Stimulated activated CD4-positive, alpha-beta T cell treated with anti-CD3 and anti-CD28 coated beads, Interleukin-4, amount 100 ng/mL, for 48 hours (primary cell): Measurements from ENCODE around the gene TYSND1.
"Not testable (repeated sequence)": the region's sequence is repeated elsewhere in the genome, so short reads cannot be mapped to it uniquely, and the experiment has no call there.

Experiments used
- DNase-seq, 2 donors: peaks; one replicate each; pipeline ENCODE4 v3.0.0-alpha.2; 2020; ENCODE audit warnings: low read depth in 2 of 2

The TYSND1 gene

DNA sequence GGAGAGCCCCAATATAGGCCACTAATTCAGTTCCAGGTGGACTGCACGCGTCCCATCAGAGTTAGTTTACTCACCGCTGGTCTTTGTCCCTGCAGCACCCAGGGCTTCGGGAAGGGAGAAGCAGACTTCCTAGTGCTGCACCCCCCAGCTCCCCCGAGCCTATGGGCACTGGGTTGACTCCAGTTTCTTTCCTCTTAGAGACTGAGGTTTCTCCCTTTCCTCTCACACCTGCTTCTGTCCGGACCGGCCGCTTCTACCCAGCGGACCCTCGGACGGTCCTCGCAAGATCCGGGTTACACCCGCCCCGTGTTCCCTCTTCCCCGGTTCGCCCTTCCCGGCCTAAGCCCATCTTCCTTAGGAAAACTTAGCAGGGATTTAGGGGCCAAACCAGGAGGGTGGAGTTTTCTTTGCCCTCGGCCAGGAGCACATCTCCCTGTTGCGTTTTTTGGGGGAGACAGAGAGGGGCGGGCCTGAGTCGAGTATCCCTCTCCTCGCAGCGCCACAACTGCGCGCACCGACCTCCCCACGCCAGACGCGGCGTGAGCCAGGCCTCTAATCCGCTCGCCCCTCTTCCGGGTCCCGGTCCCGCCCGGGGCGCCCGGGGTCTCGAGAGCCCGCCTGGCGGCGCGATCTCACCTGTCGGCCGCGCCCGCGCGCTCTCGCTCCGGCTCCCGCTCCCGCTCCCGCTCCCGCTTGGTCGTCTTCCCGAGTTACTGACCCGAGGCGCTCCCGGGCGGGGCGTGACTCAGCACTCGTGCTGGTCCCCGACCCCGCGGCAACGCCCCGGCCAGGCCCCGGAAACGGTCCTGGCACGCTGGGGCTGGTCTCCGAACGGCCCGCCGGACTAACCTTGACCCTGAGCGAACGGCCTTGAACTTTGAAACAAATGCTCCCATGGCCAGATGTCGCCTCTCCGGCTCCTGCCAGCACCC lies 14.1 kb downstream of the TYSND1 start, which contains the start of gene AIFM2:
Gene AIFM2 (minus strand): TSS at position 728 of the 932 bp plus-strand sequence. CDS start 8,741 bp downstream, outside the sequence.
- peak in 1 of 2 donors; percentile 14 for DNase-seq

DNA sequence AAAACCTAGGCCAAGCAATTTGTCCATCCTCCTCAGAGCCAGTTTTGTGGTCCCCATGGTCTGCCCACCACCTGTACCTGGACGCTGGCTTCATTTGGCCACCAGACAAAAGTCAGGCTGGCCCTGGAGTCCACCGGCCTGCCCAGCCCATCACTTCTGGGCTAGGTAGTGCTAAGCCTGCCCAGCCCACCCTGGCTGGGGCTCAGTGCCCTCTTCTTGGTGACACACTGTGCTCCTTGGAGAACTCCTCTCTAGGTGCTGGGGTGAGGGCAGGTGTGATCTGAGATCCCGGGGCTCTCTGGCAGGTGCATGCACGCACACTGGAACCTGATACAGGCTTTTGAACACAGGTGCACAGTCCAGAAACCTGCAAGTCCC lies 15.0 kb downstream of the TYSND1 start:
- no peak for DNase-seq

DNA sequence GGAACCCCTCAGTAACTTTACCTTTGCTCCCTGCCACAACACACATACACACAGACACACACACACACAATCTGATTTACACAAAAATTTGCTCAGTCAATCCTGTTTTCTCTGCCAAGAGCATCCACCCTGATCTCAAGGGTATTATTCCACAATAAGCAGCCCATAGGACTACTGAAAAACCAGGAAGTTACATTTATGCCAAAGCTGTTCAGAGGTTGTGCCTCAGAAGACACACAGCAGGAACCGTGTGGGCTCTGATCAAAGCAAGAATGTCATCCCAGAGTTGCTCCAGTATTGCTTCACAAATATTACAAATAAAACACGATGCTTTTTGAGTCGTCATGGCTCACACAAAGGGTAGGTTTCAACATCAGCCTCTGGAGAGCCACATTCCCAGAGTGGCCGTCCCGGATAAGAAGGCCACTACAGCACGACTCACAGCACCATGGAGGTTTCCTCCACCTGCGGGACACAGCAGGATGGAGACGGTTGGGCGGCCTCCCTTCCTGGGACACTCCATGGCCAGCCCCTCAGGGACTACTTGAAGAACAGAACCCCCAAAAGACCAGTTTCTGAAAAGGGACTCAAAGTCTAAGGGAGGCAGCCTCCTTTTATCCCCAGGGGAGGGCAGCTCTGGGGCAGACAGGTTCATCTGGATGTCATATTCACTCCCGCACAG lies 15.5 kb downstream of the TYSND1 start:
- no peak for DNase-seq

- no peak for DNase-seq
Observed at GRCh38 chr10:70126700-70127395, 19.7 kb downstream of the TYSND1 start.

GRCh38 chr10:70125918-70126552 lies 20.5 kb downstream of the TYSND1 start:
- DNase-seq, result no peak

DNA sequence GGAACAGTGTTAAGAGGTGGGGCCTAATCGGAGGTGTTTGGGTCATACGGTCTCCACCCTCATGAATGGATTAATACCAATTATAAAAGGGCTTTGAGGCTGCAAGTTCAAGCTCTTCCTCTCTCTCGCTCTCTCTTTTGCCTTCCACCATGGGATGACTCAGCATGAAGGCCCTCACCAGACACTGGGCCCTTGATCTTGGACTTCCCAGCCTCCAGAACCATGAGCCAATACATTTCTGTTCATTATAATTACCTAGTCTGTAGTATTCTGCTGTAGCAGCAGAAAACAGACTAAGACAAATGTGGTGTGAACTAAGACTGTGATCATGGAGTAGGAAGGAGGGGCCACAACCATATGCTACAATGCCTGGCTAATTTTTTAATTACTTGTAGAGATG lies 21.6 kb downstream of the TYSND1 start:
- DNase-seq, result no peak

GRCh38 chr10:70124415-70124814 lies 22.1 kb downstream of the TYSND1 start:
- no peak for DNase-seq

GRCh38 chr10:70123817-70124216 lies 22.7 kb downstream of the TYSND1 start:
- DNase-seq, result no peak

DNA sequence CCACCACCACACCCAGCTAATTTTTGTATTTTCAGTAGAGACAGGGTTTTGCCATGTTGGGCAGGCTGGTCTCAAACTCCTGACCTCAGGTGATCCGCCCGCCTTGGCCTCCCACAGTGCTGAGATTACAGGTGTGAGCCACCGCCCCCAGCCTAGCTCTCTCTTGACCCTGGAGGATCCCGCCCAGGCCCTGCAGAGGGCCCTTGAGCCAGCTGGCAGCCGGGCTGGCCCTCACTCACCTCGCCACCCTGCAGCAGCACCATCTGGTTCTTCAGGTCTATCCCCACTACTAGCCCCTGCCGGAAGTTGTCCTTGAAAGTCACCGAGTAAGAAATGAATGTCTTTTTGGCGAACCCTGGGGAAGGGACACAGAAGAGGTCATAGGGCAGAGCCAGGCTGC lies 23.3 kb downstream of the TYSND1 start:
- not testable (repeated sequence) for DNase-seq

- DNase-seq, result no peak
Observed at GRCh38 chr10:70122742-70123141, 23.8 kb downstream of the TYSND1 start.

GRCh38 chr10:70121281-70121949 lies 25.1 kb downstream of the TYSND1 start:
- no peak for DNase-seq

DNA sequence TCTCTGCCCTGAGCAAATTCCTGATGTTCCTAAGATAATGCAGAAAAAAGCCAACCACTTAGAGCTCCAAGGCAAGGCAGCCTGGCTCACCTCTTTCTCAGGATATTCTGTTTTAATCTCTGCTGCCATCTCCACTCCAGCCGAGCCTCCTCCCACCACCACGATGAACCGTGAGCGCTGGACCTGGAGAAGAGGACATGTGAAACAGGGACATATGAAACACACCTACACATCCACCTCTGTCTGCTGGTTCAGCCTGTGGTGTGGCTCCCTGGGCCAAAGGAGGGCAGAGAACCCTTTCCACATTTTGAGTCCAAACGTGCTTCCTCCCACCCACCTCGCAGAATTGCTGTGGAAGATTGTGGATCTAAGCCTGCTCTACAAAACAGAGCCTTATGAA lies 26.1 kb downstream of the TYSND1 start:
- DNase-seq, result no peak

- DNase-seq, result no peak
Observed at GRCh38 chr10:70119623-70120022, 26.9 kb downstream of the TYSND1 start.

DNA sequence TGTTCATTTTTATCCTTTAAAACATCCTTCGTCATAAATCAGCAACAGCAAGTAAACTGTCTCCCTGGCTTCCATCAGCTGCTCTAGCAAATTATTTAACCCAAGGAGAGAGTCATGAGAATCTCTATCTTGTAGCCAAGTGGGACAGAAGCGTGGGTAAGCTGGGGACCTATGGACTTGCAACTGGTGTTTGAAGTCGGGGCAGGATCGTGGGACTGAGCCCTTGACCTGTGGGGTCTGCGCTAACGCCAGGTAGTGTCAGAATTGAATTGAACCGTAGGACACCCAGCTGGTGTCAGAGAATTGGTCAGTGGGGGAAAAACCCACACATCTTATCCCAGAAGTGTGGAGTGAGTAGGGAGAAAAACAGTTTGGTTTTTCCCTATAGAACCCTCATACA lies 27.3 kb downstream of the TYSND1 start:
- no peak for DNase-seq

DNA sequence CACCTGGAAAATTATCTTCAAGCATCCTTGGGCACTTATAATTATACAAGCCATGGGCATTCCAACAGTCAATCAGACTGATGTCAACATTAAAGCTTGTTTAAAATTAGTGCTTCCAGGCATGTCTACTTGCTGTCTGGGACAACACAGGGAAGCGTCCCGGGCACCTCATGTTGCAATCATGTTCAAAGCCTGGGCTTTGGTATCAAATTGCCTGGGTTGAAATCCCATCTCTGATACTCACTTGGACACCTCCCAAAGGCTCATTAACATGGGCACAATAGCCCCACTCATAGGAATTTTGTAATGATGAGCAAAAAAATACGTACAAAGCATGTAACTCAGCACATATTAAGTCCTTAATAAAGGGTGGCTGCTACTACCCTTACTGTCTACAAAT lies 28.3 kb downstream of the TYSND1 start:
- no peak for DNase-seq

DNA sequence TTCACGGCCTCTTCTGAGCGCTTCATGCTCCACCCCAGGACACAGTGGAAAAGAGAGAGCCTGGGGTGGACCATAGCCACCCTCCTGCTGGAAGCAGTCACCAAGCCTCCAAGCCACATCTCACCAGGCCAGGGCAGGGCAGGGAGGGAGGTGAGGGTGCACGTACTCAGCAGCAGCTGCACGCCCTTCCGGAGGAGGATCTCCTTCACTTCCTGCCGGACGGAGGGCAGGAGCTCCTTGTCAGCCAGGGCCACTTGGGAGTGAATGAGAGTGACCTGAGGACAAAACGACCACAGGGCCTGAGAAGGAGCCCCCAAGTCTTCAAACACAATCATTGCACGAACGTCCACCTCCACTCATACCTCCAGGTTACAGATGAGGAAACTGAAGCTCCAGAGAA lies 28.9 kb downstream of the TYSND1 start:
- no peak for DNase-seq

DNA sequence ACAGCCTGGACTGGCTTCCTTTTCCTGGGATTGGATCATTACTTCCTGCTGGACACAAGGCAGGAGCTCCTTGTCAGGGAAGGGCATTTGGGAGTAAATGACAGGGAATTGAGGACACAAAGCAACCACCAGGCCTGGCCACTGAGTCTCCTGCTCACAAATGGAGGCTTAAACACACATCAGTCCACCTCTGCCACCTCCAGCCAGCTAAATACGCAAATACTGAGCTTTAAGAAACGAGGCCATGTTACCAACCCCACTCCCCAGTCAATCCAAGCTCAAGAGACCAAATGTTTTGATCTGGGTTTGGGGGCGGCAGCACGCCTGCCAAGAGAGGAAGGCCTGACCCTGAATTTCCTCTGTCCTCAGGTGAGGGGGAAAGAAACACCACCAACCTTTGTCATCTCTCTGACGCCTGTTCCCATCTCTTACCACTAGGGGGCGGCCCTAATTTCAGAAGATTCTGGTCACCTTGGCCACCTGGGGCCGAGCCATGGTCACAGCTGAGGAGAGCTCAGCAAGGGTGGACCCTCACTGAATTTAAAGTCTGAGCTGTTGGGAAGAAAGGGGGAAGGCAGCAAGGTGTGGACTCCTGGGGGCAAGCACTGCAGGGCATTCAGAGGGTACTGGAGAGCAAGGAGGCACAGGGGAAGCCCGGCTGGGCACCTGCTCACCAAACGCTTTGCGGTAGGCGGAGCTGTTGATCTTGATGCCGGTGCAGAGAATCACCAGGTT lies 30.4 kb downstream of the TYSND1 start:
- DNase-seq, result peak; percentile 36 to 48

GRCh38 chr10:70114902-70115301 lies 31.6 kb downstream of the TYSND1 start:
- no peak for DNase-seq

GRCh38 chr10:70112071-70112470 lies 34.4 kb downstream of the TYSND1 start:
- no peak for DNase-seq

- DNase-seq, result no peak
Observed at GRCh38 chr10:70111496-70111895, 35.0 kb downstream of the TYSND1 start.
